ENCODE results near the gene SGSM2.

The SGSM2 gene

DNA sequence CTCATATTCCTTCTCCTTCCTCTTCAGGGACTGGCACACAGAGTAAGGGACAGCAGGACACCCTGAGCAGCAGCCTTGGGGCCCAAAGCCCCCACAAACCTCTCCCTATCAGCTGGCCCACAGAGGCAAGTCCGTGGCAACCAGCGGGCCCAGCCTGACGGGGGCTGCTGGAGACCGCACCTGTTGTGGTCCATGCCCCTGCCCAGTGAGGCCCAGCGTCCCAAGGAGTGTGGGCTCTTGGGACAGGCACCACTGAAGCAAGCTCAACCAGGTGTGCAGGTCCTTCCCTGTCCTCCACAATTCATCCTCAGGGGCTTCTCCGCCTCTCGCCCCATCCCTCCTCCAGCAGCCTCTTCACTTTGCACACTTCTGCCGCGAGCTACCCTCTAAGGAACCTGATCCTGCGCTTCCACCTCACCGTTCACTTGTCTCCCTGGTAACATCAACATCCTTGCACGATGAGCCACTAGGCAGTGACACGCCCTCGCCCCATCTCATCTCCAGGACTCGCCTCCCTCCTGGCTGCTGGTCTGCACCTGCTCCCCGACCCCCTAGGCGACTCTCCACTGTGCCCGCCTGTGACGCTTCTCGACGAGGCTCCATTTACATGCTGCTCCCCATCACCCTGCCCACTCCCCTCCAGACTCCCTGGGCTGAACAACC lies 50.9 kb downstream of the SGSM2 start:
- no peaks in the 10 kb centered on the region for H4K20me1 ChIP-seq (ENCODE audit: insufficient read depth, low read length)

DNA sequence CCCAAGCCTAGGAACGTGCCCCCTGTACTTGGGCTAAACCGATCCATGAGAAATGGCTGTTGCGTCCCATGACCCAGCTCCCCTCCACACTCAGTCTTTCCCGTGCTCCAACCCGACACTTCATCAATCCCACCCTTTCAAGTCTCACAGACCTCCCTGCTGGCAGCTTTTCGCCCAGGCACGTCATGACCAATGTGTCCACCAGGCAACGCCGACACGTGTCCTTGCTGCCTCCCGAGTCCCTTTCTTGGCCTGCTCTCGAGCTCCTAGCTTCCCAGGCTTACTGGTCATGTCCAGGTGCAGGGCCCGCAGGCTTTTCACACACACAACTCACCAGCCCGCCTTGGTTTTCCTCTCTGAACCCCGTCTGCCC lies 51.4 kb downstream of the SGSM2 start:
- Histone ChIP-seq H3K27me3 (ENCODE audit: insufficient read depth, low read length) (no peaks in the 10 kb centered on the region), H2AFZ (ENCODE audit: low read length) (no peak overlapping the region), H3F3A (ENCODE audit: insufficient read depth, low read length) (no peaks in the 10 kb centered on the region)

More for the DNA sequence above, 50.9 kb downstream of the SGSM2 start:
- TF ChIP-seq, protein P1, sequence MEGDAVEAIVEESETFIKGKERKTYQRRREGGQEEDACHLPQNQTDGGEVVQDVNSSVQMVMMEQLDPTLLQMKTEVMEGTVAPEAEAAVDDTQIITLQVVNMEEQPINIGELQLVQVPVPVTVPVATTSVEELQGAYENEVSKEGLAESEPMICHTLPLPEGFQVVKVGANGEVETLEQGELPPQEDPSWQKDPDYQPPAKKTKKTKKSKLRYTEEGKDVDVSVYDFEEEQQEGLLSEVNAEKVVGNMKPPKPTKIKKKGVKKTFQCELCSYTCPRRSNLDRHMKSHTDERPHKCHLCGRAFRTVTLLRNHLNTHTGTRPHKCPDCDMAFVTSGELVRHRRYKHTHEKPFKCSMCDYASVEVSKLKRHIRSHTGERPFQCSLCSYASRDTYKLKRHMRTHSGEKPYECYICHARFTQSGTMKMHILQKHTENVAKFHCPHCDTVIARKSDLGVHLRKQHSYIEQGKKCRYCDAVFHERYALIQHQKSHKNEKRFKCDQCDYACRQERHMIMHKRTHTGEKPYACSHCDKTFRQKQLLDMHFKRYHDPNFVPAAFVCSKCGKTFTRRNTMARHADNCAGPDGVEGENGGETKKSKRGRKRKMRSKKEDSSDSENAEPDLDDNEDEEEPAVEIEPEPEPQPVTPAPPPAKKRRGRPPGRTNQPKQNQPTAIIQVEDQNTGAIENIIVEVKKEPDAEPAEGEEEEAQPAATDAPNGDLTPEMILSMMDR (IDR thresholded peaks at IDR 0.05; ENCODE audit: low read length): no peak
- no peak overlapping the region for H3K4me3 ChIP-seq (ENCODE audit: low read depth, low read length, poor library complexity, severe bottlenecking)
- H3K36me3 ChIP-seq (ENCODE audit: insufficient read depth, low read length): peaks cover 5% of the 10 kb centered on the region; the same call in 1 of the 2 replicates
- H3K9ac ChIP-seq (ENCODE audit: low read length): no peak overlapping the region
- no peaks in the 10 kb centered on the region for H3K9me2 ChIP-seq (ENCODE audit: low read depth, low read length)
- no peak overlapping the region for H2AFZ ChIP-seq (ENCODE audit: low read length)
- H3K27ac ChIP-seq (ENCODE audit: low read depth, low read length, poor library complexity, severe bottlenecking): no peak overlapping the region
- no peaks in the 10 kb centered on the region for H3K79me2 ChIP-seq (ENCODE audit: insufficient read depth, low read length)
- H3F3A ChIP-seq (ENCODE audit: insufficient read depth, low read length): no peaks in the 10 kb centered on the region
- peaks cover 29% of the 10 kb centered on the region for H3K4me1 ChIP-seq (ENCODE audit: insufficient read depth, low read length, severe bottlenecking)
- H3K4me2 ChIP-seq (ENCODE audit: low read length): no peak overlapping the region
- no peaks in the 10 kb centered on the region for H3K9me3 ChIP-seq (ENCODE audit: low read length)
- H3K27me3 ChIP-seq (ENCODE audit: insufficient read depth, low read length): no peaks in the 10 kb centered on the region

DNA sequence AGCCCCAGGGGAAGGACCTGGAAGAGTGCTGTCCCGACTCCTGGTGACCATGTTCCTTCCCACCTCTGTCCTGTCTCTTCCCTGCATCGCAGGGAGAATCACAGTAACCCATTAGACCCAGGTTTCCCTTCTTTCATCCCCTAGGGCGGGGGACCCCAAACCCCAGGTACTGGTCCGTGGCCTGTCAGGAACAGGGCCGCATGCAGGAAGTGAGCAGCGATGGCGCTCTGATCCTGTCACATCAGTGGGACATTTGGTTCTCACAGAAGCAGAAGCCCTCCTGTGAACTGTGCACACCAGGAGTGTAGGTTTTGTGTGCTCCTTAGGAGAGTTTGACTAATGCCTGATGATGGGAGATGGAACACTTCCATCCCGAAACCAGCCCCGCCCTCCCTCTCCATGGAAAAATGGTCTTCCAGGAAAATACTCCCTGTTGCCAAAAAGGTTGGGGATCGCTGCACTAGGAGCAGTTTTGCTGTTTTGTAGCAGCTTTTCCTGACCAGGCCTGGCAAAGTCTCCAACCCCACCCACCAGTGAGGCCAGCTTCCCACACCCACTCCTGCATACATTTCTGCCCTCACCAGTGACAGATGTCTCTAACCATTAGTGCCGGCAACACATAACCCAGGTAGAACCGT lies 53.0 kb downstream of the SGSM2 start:
- Histone ChIP-seq H3K9ac (ENCODE audit: low read length) (no peak overlapping the region; the same call in 1 of the 2 replicates), H3K4me2 (ENCODE audit: low read length) (no peak overlapping the region; the same call in 1 of the 2 replicates), H3K27ac (ENCODE audit: low read depth, low read length, poor library complexity, severe bottlenecking) (no peak overlapping the region), H3F3A (ENCODE audit: insufficient read depth, low read length) (no peaks in the 10 kb centered on the region), H2AFZ (ENCODE audit: low read length) (no peak overlapping the region), H3K4me1 (ENCODE audit: insufficient read depth, low read length, severe bottlenecking) (peaks cover 43% of the 10 kb centered on the region), H3K36me3 (ENCODE audit: insufficient read depth, low read length) (peaks cover 5% of the 10 kb centered on the region), H3K27me3 (ENCODE audit: insufficient read depth, low read length) (no peaks in the 10 kb centered on the region), H3K9me2 (ENCODE audit: low read depth, low read length) (no peaks in the 10 kb centered on the region), H3K79me2 (ENCODE audit: insufficient read depth, low read length) (no peaks in the 10 kb centered on the region), H4K20me1 (ENCODE audit: insufficient read depth, low read length) (no peaks in the 10 kb centered on the region), H3K9me3 (ENCODE audit: low read length) (no peaks in the 10 kb centered on the region), H3K4me3 (ENCODE audit: low read depth, low read length, poor library complexity, severe bottlenecking) (no peak overlapping the region)
- no peak for TF ChIP-seq EZH2 (IDR thresholded peaks at IDR 0.05; ENCODE audit: borderline replicate concordance, low read length)
- TF ChIP-seq, protein P1 (IDR thresholded peaks at IDR 0.05; ENCODE audit: low read length): no peak

More for the DNA sequence above, 51.4 kb downstream of the SGSM2 start:
- Histone ChIP-seq H3K9ac (ENCODE audit: low read length) (no peak overlapping the region), H3K4me2 (ENCODE audit: low read length) (no peak overlapping the region), H4K20me1 (ENCODE audit: insufficient read depth, low read length) (no peaks in the 10 kb centered on the region), H3K9me2 (ENCODE audit: low read depth, low read length) (no peaks in the 10 kb centered on the region), H3K79me2 (ENCODE audit: insufficient read depth, low read length) (no peaks in the 10 kb centered on the region), H3K4me3 (ENCODE audit: low read depth, low read length, poor library complexity, severe bottlenecking) (no peak overlapping the region), H3K27ac (ENCODE audit: low read depth, low read length, poor library complexity, severe bottlenecking) (no peak overlapping the region), H3K9me3 (ENCODE audit: low read length) (no peaks in the 10 kb centered on the region), H3K4me1 (ENCODE audit: insufficient read depth, low read length, severe bottlenecking) (peaks cover 29% of the 10 kb centered on the region), H3K36me3 (ENCODE audit: insufficient read depth, low read length) (peaks cover 5% of the 10 kb centered on the region; the same call in 1 of the 2 replicates)
- TF ChIP-seq EZH2 (IDR thresholded peaks at IDR 0.05; ENCODE audit: borderline replicate concordance, low read length): no peak
- TF ChIP-seq, protein P1 (IDR thresholded peaks at IDR 0.05; ENCODE audit: low read length): no peak
